Mesendoderm (in vitro differentiated cells): Measurements from ENCODE around the gene JAZF1.

Experiments
- DNase-seq: peaks from one replicate; pipeline ENCODE4 v3.0.0; 2013
- H2AK5ac ChIP-seq: 2 replicates; pipeline ENCODE4 v1.6.1; 2013; ENCODE audit warnings: low read length, inconsistent platforms
- H2BK120ac ChIP-seq: 2 replicates; pipeline ENCODE4 v1.6.1; 2013; ENCODE audit warnings: low read depth, mild to moderate bottlenecking, low read length, moderate library complexity, mixed read lengths
- H2BK15ac ChIP-seq: replicated peaks from 2 replicates; pipeline ENCODE4 v1.6.1; 2013; ENCODE audit warnings: low read depth, mild to moderate bottlenecking, moderate library complexity
- H2BK5ac ChIP-seq: 2 replicates; pipeline ENCODE4 v1.6.1; 2013; ENCODE audit warnings: low read length, inconsistent platforms
- H3K18ac ChIP-seq: 2 replicates; pipeline ENCODE4 v1.6.1; 2013; ENCODE audit warnings: mild to moderate bottlenecking, low read length, mixed read lengths
- H3K23ac ChIP-seq: one replicate; pipeline ENCODE4 v1.6.1; 2013; ENCODE audit warnings: low read length
- H3K27ac ChIP-seq: 2 replicates; pipeline ENCODE4 v1.5.1; 2013; ENCODE audit warnings: low read depth, mild to moderate bottlenecking, inconsistent platforms, low read length, moderate library complexity
- H3K27me3 ChIP-seq: 2 replicates; pipeline ENCODE4 v1.6.1; 2013; ENCODE audit warnings: low read length, control low read depth, mild to moderate bottlenecking, inconsistent platforms; ENCODE audit not compliant: insufficient read depth, poor library complexity
- H3K36me3 ChIP-seq: 2 replicates; pipeline ENCODE4 v1.6.1; 2013; ENCODE audit warnings: low read length, inconsistent platforms; ENCODE audit not compliant: control insufficient read depth, insufficient read depth
- H3K4ac ChIP-seq: one replicate; pipeline ENCODE4 v1.6.1; 2013; ENCODE audit warnings: low read depth, mild to moderate bottlenecking, low read length, moderate library complexity
- H3K4me1 ChIP-seq: 2 replicates; pipeline ENCODE4 v1.6.1; 2013; ENCODE audit warnings: low read depth, low read length, inconsistent platforms; ENCODE audit not compliant: control insufficient read depth
- H3K4me2 ChIP-seq: 2 replicates; pipeline ENCODE4 v1.6.1; 2013; ENCODE audit warnings: low read length
- H3K4me3 ChIP-seq: 2 replicates; pipeline ENCODE4 v1.5.1; 2013; ENCODE audit warnings: mild to moderate bottlenecking, low read length
- H3K56ac ChIP-seq: one replicate; pipeline ENCODE4 v1.6.1; 2013; ENCODE audit warnings: low read length
- H3K79me1 ChIP-seq: 2 replicates; pipeline ENCODE4 v1.6.1; 2013; ENCODE audit warnings: low read length, inconsistent platforms
- H3K79me2 ChIP-seq: 2 replicates; pipeline ENCODE4 v1.6.1; 2013; ENCODE audit warnings: mild to moderate bottlenecking, low read length; ENCODE audit not compliant: control insufficient read depth, insufficient read depth
- H3K9ac ChIP-seq: 2 replicates; pipeline ENCODE4 v1.6.1; 2013; ENCODE audit warnings: low read length, inconsistent platforms
- H4K5ac ChIP-seq: one replicate; pipeline ENCODE4 v1.6.1; 2013; ENCODE audit warnings: low read length
- H4K8ac ChIP-seq: one replicate; pipeline ENCODE4 v1.6.1; 2013; ENCODE audit warnings: low read depth, mild to moderate bottlenecking, control low read depth, low read length, moderate library complexity
- WGBS: extraction: QIAGEN DNeasy Blood & Tissue Kit; methylation state at CpG from one replicate; pipeline ENCODE4 v1.1.7; 2013; ENCODE audit warnings: low lambda C conversion rate, missing lambda C conversion rate; ENCODE audit not compliant: insufficient coverage; ENCODE audit errors: extremely low coverage; 5-methylcytosine and 5-hydroxymethylcytosine counted together

The JAZF1 gene

GRCh38 chr7:28005075-28005846, 175.3 kb downstream of the JAZF1 start:
- Histone ChIP-seq H2BK15ac (no peak overlapping the region), H4K5ac (no peak overlapping the region), H3K4me2 (no peak overlapping the region), H3K4ac (peak overlapping the region; percentile 43), H3K4me1 (no peaks in the 10 kb centered on the region), H3K27me3 (no peaks in the 10 kb centered on the region), H3K27ac (peak overlapping the region; percentile 56), H4K8ac (no peak overlapping the region), H3K4me3 (no peak overlapping the region), H2AK5ac (no peak overlapping the region), H3K79me2 (no peaks in the 10 kb centered on the region), H3K9ac (no peak overlapping the region), H3K18ac (no peak overlapping the region), H2BK5ac (peak overlapping the region; percentile 47), H2BK120ac (no peak overlapping the region), H3K36me3 (no peaks in the 10 kb centered on the region), H3K79me1 (no peaks in the 10 kb centered on the region), H3K56ac (peak overlapping the region; percentile 62), H3K23ac (no peak overlapping the region)
- peak; percentile 95 for DNase-seq
- WGBS, result no CpG with 5 or more reads among the region's 7 CpGs

- Histone ChIP-seq H3K27me3 (no peaks in the 10 kb centered on the region), H3K79me2 (no peaks in the 10 kb centered on the region), H3K4me3 (no peak overlapping the region), H3K4me2 (no peak overlapping the region), H3K9ac (no peak overlapping the region), H3K36me3 (no peaks in the 10 kb centered on the region), H3K4me1 (no peaks in the 10 kb centered on the region), H2BK120ac (no peak overlapping the region), H3K79me1 (no peaks in the 10 kb centered on the region), H2BK5ac (no peak overlapping the region), H4K8ac (no peak overlapping the region), H2BK15ac (no peak overlapping the region), H4K5ac (no peak overlapping the region), H3K18ac (no peak overlapping the region), H3K4ac (no peak overlapping the region), H3K56ac (no peak overlapping the region), H2AK5ac (no peak overlapping the region), H3K27ac (no peak overlapping the region), H3K23ac (no peak overlapping the region)
- DNase-seq, result no peak
- WGBS, result no CpG with 5 or more reads among the region's 2 CpGs
Observed at GRCh38 chr7:28003408-28003807, 177.2 kb downstream of the JAZF1 start.

- Histone ChIP-seq H3K27me3 (no peaks in the 10 kb centered on the region), H3K9ac (no peak overlapping the region), H3K4me2 (no peak overlapping the region), H3K4ac (no peak overlapping the region), H2BK15ac (no peak overlapping the region), H4K5ac (no peak overlapping the region), H2BK120ac (no peak overlapping the region), H4K8ac (no peak overlapping the region), H3K27ac (no peak overlapping the region), H3K56ac (no peak overlapping the region), H3K79me2 (no peaks in the 10 kb centered on the region), H2AK5ac (no peak overlapping the region), H3K36me3 (no peaks in the 10 kb centered on the region), H3K4me3 (no peak overlapping the region), H3K18ac (no peak overlapping the region), H2BK5ac (no peak overlapping the region), H3K4me1 (no peaks in the 10 kb centered on the region), H3K79me1 (no peaks in the 10 kb centered on the region), H3K23ac (no peak overlapping the region)
- peak; percentile 70 for DNase-seq
Observed at GRCh38 chr7:28002638-28003037, 178.0 kb downstream of the JAZF1 start.

GRCh38 chr7:28001896-28002295, 178.7 kb downstream of the JAZF1 start:
- Histone ChIP-seq H4K5ac (no peak overlapping the region), H3K4ac (no peak overlapping the region), H3K56ac (no peak overlapping the region), H4K8ac (no peak overlapping the region), H3K4me1 (no peaks in the 10 kb centered on the region), H3K79me2 (no peaks in the 10 kb centered on the region), H3K18ac (no peak overlapping the region), H2BK15ac (no peak overlapping the region), H3K27me3 (no peaks in the 10 kb centered on the region), H3K79me1 (no peaks in the 10 kb centered on the region), H3K23ac (no peak overlapping the region), H3K9ac (no peak overlapping the region), H3K27ac (no peak overlapping the region), H2BK5ac (no peak overlapping the region), H3K36me3 (no peaks in the 10 kb centered on the region), H2AK5ac (no peak overlapping the region), H3K4me2 (no peak overlapping the region), H2BK120ac (no peak overlapping the region), H3K4me3 (no peak overlapping the region)
- no peak for DNase-seq

- no CpG with 5 or more reads among the region's 3 CpGs for WGBS
- H3K23ac ChIP-seq, result no peak overlapping the region
- no peaks in the 10 kb centered on the region for H3K36me3 ChIP-seq
- no peaks in the 10 kb centered on the region for H3K79me1 ChIP-seq
- no peak overlapping the region for H3K4me3 ChIP-seq
- DNase-seq, result no peak
- H3K4me2 ChIP-seq, result no peak overlapping the region
- H3K56ac ChIP-seq, result no peak overlapping the region
- no peak overlapping the region for H2BK15ac ChIP-seq
- H3K18ac ChIP-seq, result no peak overlapping the region
- H3K27me3 ChIP-seq, result no peaks in the 10 kb centered on the region
- H3K4me1 ChIP-seq, result no peaks in the 10 kb centered on the region
- no peak overlapping the region for H4K8ac ChIP-seq
- no peak overlapping the region for H3K9ac ChIP-seq
- no peak overlapping the region for H2BK120ac ChIP-seq
- no peak overlapping the region for H3K27ac ChIP-seq
- no peak overlapping the region for H2BK5ac ChIP-seq
- H3K79me2 ChIP-seq, result no peaks in the 10 kb centered on the region
- H4K5ac ChIP-seq, result no peak overlapping the region
- H2AK5ac ChIP-seq, result no peak overlapping the region
- no peak overlapping the region for H3K4ac ChIP-seq
Observed at GRCh38 chr7:27999829-28000228, 180.8 kb downstream of the JAZF1 start.

- no peak overlapping the region for H3K18ac ChIP-seq
- no peaks in the 10 kb centered on the region for H3K27me3 ChIP-seq
- H3K4ac ChIP-seq, result no peak overlapping the region
- H4K5ac ChIP-seq, result no peak overlapping the region
- H2BK120ac ChIP-seq, result no peak overlapping the region
- no peak overlapping the region for H3K4me2 ChIP-seq
- WGBS, result no CpG with 5 or more reads among the region's 2 CpGs
- no peaks in the 10 kb centered on the region for H3K79me1 ChIP-seq
- no peak overlapping the region for H3K4me3 ChIP-seq
- H3K23ac ChIP-seq, result no peak overlapping the region
- no peaks in the 10 kb centered on the region for H3K36me3 ChIP-seq
- H2BK5ac ChIP-seq, result no peak overlapping the region
- no peaks in the 10 kb centered on the region for H3K79me2 ChIP-seq
- H3K27ac ChIP-seq, result no peak overlapping the region
- H2AK5ac ChIP-seq, result no peak overlapping the region
- H3K9ac ChIP-seq, result no peak overlapping the region
- no peak for DNase-seq
- H3K4me1 ChIP-seq, result no peaks in the 10 kb centered on the region
- H2BK15ac ChIP-seq, result no peak overlapping the region
- no peak overlapping the region for H4K8ac ChIP-seq
- H3K56ac ChIP-seq, result no peak overlapping the region
Observed at GRCh38 chr7:27998382-27998781, 182.2 kb downstream of the JAZF1 start.
